22Rv1 (cell line): Measurements from ENCODE around the gene LAMA2.

ENCODE experiments used
- H3K27ac ChIP-seq: fragments of 450-650 bp; 2 replicates; pipeline ENCODE4 v1.5.1; 2017
- ZFX ChIP-seq: fragments of 450-650 bp; IDR thresholded peaks from 2 replicates; pipeline ENCODE4 v1.6.1; 2017; ENCODE audit warnings: antibody characterized with exemption, borderline replicate concordance
- TF ChIP-seq, protein P1 (sequence below): fragments of 450-650 bp; IDR thresholded peaks from 2 replicates; pipeline ENCODE4 v1.5.1; 2017; ENCODE audit warnings: mild to moderate bottlenecking

LAMA2 gene

DNA sequence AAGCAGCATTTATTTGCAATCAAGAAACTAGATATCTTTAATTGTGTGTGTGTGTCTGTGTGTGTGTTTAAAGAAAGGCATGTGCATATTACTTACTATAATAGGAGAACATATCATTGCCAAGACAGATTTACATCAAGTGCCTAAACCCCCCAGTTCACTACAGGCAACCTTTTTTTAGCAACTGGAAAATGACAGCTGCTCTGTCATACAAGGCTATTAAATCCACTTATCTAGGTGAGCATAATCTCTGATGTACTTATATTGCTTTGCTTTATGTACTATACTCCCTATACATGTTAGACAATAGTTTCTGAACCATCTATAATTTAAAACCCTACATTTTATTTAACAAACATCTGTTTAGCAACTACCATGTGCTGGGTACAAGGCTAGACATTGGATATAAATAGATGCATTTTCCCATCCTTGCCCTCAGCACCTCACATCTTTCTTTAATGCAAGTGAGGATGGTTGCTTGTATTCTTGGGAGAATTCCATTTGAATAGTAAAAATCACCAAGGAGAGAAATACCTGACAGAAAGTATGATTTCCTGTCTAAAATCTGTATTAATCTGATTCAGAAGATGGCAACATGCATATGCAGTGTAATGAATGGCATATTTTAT, 398.3 kb downstream of the LAMA2 start:
- TF ChIP-seq ZFX: no peak
- TF ChIP-seq, protein P1, sequence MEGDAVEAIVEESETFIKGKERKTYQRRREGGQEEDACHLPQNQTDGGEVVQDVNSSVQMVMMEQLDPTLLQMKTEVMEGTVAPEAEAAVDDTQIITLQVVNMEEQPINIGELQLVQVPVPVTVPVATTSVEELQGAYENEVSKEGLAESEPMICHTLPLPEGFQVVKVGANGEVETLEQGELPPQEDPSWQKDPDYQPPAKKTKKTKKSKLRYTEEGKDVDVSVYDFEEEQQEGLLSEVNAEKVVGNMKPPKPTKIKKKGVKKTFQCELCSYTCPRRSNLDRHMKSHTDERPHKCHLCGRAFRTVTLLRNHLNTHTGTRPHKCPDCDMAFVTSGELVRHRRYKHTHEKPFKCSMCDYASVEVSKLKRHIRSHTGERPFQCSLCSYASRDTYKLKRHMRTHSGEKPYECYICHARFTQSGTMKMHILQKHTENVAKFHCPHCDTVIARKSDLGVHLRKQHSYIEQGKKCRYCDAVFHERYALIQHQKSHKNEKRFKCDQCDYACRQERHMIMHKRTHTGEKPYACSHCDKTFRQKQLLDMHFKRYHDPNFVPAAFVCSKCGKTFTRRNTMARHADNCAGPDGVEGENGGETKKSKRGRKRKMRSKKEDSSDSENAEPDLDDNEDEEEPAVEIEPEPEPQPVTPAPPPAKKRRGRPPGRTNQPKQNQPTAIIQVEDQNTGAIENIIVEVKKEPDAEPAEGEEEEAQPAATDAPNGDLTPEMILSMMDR: no peak
- H3K27ac ChIP-seq: no peak overlapping the region

DNA sequence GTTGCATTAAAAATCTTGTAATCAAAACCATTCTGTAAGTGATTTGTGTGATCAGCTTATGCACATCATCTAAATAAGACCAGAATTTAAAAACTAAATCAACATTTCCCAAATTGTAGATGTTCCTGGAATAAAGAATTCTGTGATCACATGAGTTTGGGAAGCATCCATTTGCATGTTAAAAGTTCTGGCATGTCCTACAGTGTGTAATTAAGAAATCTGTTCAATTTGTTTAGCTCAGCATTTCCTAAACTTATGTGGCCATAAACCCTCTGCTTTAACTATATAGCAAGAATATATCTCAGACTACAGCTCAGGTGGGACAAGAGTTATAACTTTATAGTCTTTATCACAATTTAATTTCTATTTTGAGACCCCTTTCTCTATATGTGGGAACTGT, 399.1 kb downstream of the LAMA2 start:
- H3K27ac ChIP-seq: no peak overlapping the region
- TF ChIP-seq, protein P1: no peak
- TF ChIP-seq ZFX: no peak

DNA sequence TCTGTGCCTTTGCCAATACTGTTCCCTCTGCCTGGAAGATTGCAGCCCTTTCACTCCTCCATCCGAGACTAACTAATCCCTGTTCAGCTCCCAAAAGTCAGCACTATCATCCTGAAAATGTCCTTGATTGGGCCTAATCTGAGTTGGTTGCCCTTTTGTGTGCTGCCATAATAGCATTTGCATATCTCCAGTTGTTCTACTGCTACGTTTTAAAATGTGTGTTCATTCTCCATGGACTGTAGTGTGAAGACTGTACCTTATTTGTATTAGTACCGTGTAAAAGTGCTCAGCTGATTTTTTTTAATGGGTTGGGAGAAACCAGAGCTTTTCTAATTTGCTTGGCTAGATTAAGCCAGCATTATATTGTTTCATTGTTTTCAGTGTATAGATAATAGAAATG, 401.3 kb downstream of the LAMA2 start:
- H3K27ac ChIP-seq: no peak overlapping the region

DNA sequence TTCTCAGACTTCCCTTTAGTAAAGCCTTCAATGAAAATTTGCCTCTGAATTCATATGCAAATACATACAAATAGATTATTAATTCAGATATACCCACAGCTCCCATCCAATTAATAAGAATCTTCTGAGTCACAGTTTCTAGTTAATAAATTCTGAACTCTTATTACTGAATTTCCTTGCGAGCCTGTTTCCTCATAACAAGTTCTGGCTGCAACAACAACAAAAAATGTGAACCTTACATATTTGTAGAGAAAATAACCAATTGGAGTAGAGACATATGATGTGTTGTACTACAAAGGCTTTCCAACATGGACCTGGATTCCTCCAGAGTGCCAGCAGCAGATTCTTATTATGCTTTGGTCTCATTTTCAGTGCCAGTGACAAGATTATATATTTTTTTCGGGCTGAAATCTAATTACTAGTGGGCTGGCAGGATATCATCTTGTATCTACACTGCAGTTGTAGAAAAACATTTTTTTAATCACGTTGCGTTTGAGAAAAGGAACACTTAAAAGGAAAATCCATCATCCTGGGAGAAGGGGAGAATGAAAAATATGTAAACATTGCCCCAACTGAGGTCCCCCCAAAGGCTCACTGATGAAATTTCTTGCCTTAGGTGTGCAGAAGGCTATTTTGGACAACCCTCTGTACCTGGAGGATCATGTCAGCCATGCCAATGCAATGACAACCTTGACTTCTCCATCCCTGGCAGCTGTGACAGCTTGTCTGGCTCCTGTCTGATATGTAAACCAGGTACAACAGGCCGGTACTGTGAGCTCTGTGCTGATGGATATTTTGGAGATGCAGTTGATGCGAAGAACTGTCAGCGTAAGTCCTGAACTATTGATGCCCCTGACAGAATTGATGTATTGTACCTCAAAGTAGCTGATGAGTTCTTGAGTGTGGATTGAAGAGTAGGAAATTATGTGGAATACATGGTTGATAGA, 404.6 kb downstream of the LAMA2 start:
- H3K27ac ChIP-seq: no peak overlapping the region
- TF ChIP-seq, protein P1: no peak
- no peak for TF ChIP-seq ZFX

More for the DNA sequence above, 401.3 kb downstream of the LAMA2 start:
- TF ChIP-seq, protein P1: no peak
- no peak for TF ChIP-seq ZFX

DNA sequence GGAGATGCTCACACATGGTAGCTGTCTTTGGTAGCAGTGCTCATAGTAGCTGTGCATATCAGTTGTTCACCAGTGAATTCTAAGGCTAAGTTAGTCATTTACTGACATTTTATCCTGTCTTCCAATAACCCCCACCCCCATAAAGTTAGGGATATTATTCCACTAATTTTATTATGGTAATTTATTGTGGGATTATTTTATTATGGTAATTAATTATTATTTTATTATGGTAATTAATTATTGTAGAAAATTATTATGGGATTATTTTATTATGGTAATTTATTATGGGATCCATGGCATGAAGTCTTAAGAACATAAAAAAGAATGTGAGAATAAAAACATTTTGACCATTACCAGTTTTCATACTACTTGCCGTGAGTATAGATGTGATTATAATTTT, 406.5 kb downstream of the LAMA2 start:
- no peak for TF ChIP-seq ZFX
- TF ChIP-seq, protein P1: no peak
- no peak overlapping the region for H3K27ac ChIP-seq

DNA sequence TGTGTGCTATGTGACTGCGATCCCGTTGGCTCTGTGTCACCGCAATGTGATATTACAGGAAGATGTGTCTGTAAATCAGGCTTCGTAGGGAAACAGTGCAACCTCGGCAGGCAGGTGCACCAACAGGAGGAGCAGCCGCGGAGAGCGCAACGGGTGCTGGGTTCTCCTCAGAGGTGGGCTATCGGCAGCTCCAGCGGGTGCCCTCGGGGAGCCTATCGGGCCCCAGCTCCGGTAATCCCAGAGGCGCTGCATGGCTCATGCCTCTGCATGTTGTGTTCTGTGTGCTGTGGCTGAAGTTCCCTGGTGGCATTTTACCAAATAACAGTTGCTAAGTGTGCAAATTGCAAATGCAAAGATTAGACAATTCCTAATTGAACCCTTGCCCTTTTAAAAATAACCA, 409.9 kb downstream of the LAMA2 start:
- H3K27ac ChIP-seq: no peak overlapping the region
- TF ChIP-seq ZFX: no peak
- TF ChIP-seq, protein P1: no peak

DNA sequence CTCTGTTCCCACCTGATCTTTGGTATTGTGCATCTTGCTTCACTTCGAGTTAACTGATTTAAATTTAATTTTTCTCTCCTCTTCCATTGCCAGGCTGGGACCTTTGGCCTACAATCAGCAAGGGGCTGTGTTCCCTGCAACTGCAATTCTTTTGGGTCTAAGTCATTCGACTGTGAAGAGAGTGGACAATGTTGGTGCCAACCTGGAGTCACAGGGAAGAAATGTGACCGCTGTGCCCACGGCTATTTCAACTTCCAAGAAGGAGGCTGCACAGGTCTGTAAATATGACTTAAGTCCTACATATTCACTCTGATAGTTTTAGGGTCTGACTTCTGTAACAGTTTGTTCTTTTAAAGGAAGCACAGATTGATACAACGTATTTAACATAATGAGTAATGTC, 414.7 kb downstream of the LAMA2 start:
- TF ChIP-seq ZFX: no peak
- TF ChIP-seq, protein P1: no peak
- no peak overlapping the region for H3K27ac ChIP-seq
